PFSK-1 (cell line): ENCODE data around the gene GPRIN1.

Experiments used
- FOXP2 ChIP-seq: optimal IDR thresholded peaks from 2 replicates; pipeline ENCODE3; 2011; ENCODE audit warnings: borderline replicate concordance, control low read depth, inconsistent platforms; ENCODE audit not compliant: insufficient read depth; ENCODE audit errors: extremely low read length, extremely low read depth
- POLR2AphosphoS5 ChIP-seq: IDR thresholded peaks from 2 replicates; pipeline ENCODE4 v1.6.1; 2012; ENCODE audit warnings: low read depth, mild to moderate bottlenecking, control low read depth, low read length, moderate library complexity
- SIN3A ChIP-seq: IDR thresholded peaks from 2 replicates; pipeline ENCODE4 v1.6.1; 2012; ENCODE audit warnings: mild to moderate bottlenecking, low read length, moderate library complexity, borderline replicate concordance; ENCODE audit not compliant: insufficient read depth
- TAF1 ChIP-seq: IDR thresholded peaks from 2 replicates; pipeline ENCODE4 v1.6.1; 2012; ENCODE audit warnings: low read length, control low read depth, borderline replicate concordance; ENCODE audit not compliant: insufficient read depth
- TF ChIP-seq, protein P1 (sequence below), 2 experiments: IDR thresholded peaks; 2 replicates each; pipeline versions ENCODE4 v1.6.1 to v1.8.0; 2011 to 2012; ENCODE audit warnings: low read depth in 2 of 2, low read length in 2 of 2, control low read depth in 1 of 2, inconsistent platforms in 1 of 2, mild to moderate bottlenecking in 1 of 2, moderate library complexity in 1 of 2; ENCODE audit not compliant: insufficient read depth in 1 of 2

The GPRIN1 gene

DNA sequence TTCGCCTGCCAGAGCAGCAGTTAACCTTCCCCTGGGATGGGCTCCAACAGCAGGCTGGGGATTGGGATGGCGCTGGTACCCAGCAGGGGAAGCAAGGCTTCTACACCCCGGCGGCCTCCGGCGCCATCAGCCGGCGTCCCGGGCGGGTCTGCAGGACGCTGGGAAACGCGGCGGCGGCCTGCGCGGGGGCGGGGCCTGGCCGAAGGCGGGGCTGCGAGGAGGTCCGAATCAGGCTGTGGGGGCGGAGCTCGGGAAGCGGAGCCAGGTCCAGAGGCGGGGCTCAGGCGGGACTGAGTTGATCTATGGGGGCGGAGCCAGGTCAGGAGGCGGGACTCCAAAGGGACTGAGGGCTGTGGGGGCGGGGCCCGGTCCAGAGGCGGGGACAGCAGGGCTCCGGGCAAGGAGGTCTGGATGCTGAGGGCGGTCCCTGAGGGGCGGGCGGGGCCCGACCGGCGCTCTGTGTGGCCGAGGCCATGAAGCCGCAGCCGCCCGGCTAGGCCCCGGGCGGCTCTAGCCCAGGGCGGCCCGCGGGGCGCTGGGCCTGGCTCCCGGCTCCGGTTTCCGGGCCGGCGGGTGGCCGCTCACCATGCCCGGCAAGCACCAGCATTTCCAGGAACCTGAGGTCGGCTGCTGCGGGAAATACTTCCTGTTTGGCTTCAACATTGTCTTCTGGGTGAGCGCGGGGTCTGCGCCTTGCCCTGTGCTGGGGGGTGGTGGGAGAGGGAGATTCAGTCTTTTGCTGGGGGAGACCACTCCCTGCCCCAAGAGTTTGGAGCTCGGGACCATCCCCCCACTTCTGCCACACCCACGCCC, 37.3 kb upstream of the GPRIN1 start, which contains the start of gene TSPAN17:
TSPAN17 (plus strand) TSS at position 455 of the 813 bp plus-strand sequence; CDS start at position 587, 132 bp downstream.
- TF ChIP-seq, protein P1, sequence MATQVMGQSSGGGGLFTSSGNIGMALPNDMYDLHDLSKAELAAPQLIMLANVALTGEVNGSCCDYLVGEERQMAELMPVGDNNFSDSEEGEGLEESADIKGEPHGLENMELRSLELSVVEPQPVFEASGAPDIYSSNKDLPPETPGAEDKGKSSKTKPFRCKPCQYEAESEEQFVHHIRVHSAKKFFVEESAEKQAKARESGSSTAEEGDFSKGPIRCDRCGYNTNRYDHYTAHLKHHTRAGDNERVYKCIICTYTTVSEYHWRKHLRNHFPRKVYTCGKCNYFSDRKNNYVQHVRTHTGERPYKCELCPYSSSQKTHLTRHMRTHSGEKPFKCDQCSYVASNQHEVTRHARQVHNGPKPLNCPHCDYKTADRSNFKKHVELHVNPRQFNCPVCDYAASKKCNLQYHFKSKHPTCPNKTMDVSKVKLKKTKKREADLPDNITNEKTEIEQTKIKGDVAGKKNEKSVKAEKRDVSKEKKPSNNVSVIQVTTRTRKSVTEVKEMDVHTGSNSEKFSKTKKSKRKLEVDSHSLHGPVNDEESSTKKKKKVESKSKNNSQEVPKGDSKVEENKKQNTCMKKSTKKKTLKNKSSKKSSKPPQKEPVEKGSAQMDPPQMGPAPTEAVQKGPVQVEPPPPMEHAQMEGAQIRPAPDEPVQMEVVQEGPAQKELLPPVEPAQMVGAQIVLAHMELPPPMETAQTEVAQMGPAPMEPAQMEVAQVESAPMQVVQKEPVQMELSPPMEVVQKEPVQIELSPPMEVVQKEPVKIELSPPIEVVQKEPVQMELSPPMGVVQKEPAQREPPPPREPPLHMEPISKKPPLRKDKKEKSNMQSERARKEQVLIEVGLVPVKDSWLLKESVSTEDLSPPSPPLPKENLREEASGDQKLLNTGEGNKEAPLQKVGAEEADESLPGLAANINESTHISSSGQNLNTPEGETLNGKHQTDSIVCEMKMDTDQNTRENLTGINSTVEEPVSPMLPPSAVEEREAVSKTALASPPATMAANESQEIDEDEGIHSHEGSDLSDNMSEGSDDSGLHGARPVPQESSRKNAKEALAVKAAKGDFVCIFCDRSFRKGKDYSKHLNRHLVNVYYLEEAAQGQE (IDR thresholded peaks at IDR 0.05; ENCODE audit: insufficient read depth in 1 of 2, low read depth in 2 of 2, low read length in 2 of 2): no peak
- TF ChIP-seq FOXP2: peak; percentile 79
- peak; percentile 90 for TF ChIP-seq POLR2AphosphoS5
- no peak for TF ChIP-seq SIN3A
- TF ChIP-seq TAF1: no peak; the same call in 1 of the 2 replicates

DNA sequence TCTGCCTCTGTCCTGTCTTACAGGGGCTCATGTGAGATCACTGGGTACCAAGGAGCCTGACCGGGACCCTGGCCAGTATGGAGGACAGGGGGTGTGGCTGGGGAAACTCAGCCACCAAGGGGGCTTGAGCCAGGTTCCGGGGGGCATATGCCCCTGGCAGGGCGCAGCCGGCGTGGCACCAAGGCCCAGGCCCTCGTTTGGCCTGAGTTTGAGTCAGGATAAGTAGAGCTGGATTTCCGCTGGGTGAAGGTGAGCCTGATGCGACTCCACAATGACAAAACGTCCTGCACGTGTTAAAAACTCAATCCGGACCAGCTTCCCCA, 36.7 kb upstream of the GPRIN1 start:
- TF ChIP-seq TAF1: no peak
- no peak for TF ChIP-seq POLR2AphosphoS5
- TF ChIP-seq FOXP2: no peak
- TF ChIP-seq SIN3A: no peak
- TF ChIP-seq, protein P1 (IDR thresholded peaks at IDR 0.05; ENCODE audit: insufficient read depth in 1 of 2, low read depth in 2 of 2, low read length in 2 of 2): no peak

DNA sequence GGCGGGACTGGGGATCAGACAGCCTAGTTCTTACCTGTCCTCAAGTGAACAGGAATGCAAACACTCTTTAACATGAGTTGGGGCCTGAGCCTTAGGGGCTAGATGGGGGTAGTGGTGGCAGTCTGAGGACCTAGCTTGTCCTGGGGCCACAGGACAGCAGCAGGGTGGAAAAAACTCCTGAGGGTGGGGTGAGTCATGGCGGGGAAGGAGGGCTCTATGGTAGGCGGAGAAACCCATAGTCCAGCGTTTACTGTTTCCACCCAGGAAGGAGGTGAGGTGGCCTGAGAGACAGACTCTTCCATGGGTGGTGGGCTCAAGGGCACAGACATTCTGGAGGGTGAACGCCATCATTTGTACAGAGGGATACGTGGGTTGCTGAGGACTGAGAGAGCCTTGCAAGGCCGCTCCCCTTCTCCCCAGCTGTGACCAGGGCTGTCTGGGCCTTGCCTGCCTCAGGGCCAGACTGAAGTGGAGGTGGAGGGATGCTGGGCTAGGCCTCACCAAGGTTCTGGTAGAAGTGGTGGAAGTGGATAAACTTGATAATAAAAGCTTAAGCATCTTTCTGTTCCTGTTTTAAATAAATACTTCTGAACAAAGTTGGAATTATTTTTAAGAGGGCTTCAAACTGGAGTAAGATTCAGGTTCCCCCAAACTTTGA, 36.2 kb upstream of the GPRIN1 start:
- no peak for TF ChIP-seq TAF1
- no peak for TF ChIP-seq POLR2AphosphoS5
- TF ChIP-seq FOXP2: no peak
- TF ChIP-seq SIN3A: no peak
- TF ChIP-seq, protein P1 (IDR thresholded peaks at IDR 0.05; ENCODE audit: insufficient read depth in 1 of 2, low read depth in 2 of 2, low read length in 2 of 2): no peak

DNA sequence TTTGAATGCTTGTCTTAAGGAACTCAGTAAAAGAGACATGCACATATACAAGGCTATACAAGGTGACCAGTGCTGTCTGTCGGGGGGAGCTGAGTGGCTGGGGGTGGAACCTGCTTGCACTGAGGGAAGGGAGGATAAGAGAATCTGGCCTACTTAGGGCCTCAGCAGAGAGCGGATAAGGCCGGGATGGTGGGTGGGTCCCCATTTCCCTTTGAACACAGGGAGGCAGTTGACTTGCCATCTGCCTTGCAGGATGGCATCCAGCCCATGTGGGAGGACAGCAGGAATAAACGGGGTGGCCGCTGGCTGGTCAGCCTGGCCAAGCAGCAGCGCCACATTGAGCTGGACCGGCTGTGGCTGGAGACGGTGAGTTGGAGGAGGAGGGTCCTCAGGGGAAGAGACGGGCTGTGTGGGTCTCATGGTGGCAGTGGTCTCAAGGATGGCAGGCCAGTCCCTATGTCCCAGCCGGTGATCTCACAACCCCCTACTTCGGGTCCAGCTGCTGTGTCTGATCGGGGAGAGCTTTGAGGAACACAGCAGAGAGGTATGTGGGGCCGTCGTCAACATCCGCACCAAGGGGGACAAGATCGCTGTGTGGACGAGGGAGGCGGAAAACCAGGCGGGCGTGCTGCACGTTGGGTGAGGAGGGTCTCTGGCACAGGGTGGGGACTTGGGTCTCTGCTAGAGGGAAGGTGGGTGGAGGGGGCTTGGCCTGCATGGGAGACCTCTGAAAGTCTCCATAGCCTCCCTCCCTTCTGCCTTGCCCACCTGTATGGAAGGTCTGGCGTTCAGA, 35.1 kb upstream of the GPRIN1 start:
- TF ChIP-seq POLR2AphosphoS5 (no peak), FOXP2 (no peak), TAF1 (no peak), SIN3A (no peak)
- TF ChIP-seq, protein P1 (IDR thresholded peaks at IDR 0.05; ENCODE audit: insufficient read depth in 1 of 2, low read depth in 2 of 2, low read length in 2 of 2): no peak
